Endothelial cell of umbilical vein (primary cell): ENCODE data around the gene SREK1IP1.

Source experiments
- CTCF ChIP-seq, 2 donors: IDR thresholded peaks; 1 replicate in 1 of 2; 2 replicates in 1 of 2; pipeline ENCODE4 v1.5.1; 2011; ENCODE audit warnings: low read length in 2 of 2, mild to moderate bottlenecking in 2 of 2, moderate library complexity in 2 of 2, control low read depth in 1 of 2, inconsistent platforms in 1 of 2, low read depth in 1 of 2; ENCODE audit not compliant: insufficient read depth in 1 of 2; ENCODE audit errors: extremely low read depth in 1 of 2
- EZH2 ChIP-seq: IDR thresholded peaks from 2 replicates; pipeline ENCODE4 v1.6.1; 2012; ENCODE audit warnings: borderline replicate concordance, low read depth, mild to moderate bottlenecking, moderate library complexity, low read length, inconsistent platforms; ENCODE audit not compliant: severe bottlenecking
- FOS ChIP-seq: IDR thresholded peaks from 2 replicates; pipeline ENCODE4 v1.6.1; 2011; ENCODE audit warnings: mild to moderate bottlenecking, low read length, moderate library complexity, borderline replicate concordance; ENCODE audit not compliant: insufficient read depth
- POLR2A ChIP-seq: IDR thresholded peaks from 2 replicates; pipeline ENCODE4 v1.6.1; 2012; ENCODE audit warnings: low read depth, mild to moderate bottlenecking, control low read depth, low read length
- POLR2AphosphoS5 ChIP-seq: IDR thresholded peaks from 2 replicates; pipeline ENCODE4 v1.6.1; 2012; ENCODE audit warnings: low read depth, mild to moderate bottlenecking, control low read depth, low read length, moderate library complexity; ENCODE audit not compliant: insufficient read depth

GRCh38 chr5:64671678-64672077, 96.8 kb downstream of the SREK1IP1 start:
- TF ChIP-seq EZH2 (no peak), CTCF (IDR thresholded peaks at IDR 0.05; ENCODE audit: extremely low read depth in 1 of 2, insufficient read depth in 1 of 2, low read depth in 1 of 2, low read length in 2 of 2) (no peak), POLR2A (no peak), FOS (no peak), POLR2AphosphoS5 (no peak)
